Osteoblast (primary cell): ENCODE measurements around the gene TFRC. TPM values are rescaled to one million over a fixed set of nuclear protein-coding genes. Genes with fewer than 3 reads are reported as not detected.

Experiments used
- DNase-seq: peaks from one replicate; pipeline ENCODE4 v3.0.0; 2011; ENCODE audit warnings: low spot score, mixed read lengths; ENCODE audit not compliant: insufficient read length; ENCODE audit errors: missing footprints
- H2AFZ ChIP-seq: 2 replicates; pipeline ENCODE4 v1.6.0; 2011; ENCODE audit warnings: mild to moderate bottlenecking, low read length
- H3K27ac ChIP-seq: 2 replicates; pipeline ENCODE4 v1.5.1; 2011; ENCODE audit warnings: mild to moderate bottlenecking, low read depth, low read length, moderate library complexity
- H3K27me3 ChIP-seq: 2 replicates; pipeline ENCODE4 v1.6.0; 2012; ENCODE audit warnings: mild to moderate bottlenecking, control low read depth, inconsistent platforms, low read length, moderate library complexity; ENCODE audit not compliant: insufficient read depth
- H3K36me3 ChIP-seq: 2 replicates; pipeline ENCODE4 v1.5.1; 2011; ENCODE audit warnings: mild to moderate bottlenecking, low read length, control low read depth, moderate library complexity; ENCODE audit not compliant: insufficient read depth
- H3K4me1 ChIP-seq: 2 replicates; pipeline ENCODE4 v1.5.1; 2011; ENCODE audit warnings: mild to moderate bottlenecking, low read length, control low read depth, moderate library complexity; ENCODE audit not compliant: insufficient read depth
- H3K4me2 ChIP-seq: 2 replicates; pipeline ENCODE4 v1.6.0; 2011; ENCODE audit warnings: mild to moderate bottlenecking, low read length; ENCODE audit not compliant: insufficient read depth
- H3K4me3 ChIP-seq: fragments of 200-600 bp; sonication (generic); 3 replicates; pipeline ENCODE4 v1.5.1; 2012; ENCODE audit warnings: mild to moderate bottlenecking, low read length, inconsistent platforms; ENCODE audit not compliant: insufficient read depth
- H3K79me2 ChIP-seq: 2 replicates; pipeline ENCODE4 v1.6.0; 2012; ENCODE audit warnings: mild to moderate bottlenecking, low read length, control low read depth, inconsistent platforms; ENCODE audit not compliant: insufficient read depth
- H3K9me3 ChIP-seq: 2 replicates; pipeline ENCODE4 v1.5.1; 2011; ENCODE audit warnings: low read depth, low read length, control low read depth
- H4K20me1 ChIP-seq: 2 replicates; pipeline ENCODE4 v1.6.0; 2012; ENCODE audit warnings: mild to moderate bottlenecking, low read length, control low read depth; ENCODE audit not compliant: insufficient read depth
- CTCF ChIP-seq: IDR thresholded peaks from 2 replicates; pipeline ENCODE4 v1.5.1; 2011; ENCODE audit warnings: mild to moderate bottlenecking, low read depth, low read length, moderate library complexity; ENCODE audit errors: extremely low read depth
- small RNA-seq: library from RNA; depleted of rRNA; stranded (forward); fragments of <200 nt; gene quantifications from one replicate; pipeline ENCODE3, GENCODE V24; 2012
- total RNA-seq: library from RNA; depleted of rRNA; stranded (reverse); fragments of >200 nt; gene quantifications from 2 replicates; pipeline ENCODE4 v1.2.3, GENCODE V29; 2012

Gene TFRC
- total RNA-seq, 1 donor: 139 TPM

DNA sequence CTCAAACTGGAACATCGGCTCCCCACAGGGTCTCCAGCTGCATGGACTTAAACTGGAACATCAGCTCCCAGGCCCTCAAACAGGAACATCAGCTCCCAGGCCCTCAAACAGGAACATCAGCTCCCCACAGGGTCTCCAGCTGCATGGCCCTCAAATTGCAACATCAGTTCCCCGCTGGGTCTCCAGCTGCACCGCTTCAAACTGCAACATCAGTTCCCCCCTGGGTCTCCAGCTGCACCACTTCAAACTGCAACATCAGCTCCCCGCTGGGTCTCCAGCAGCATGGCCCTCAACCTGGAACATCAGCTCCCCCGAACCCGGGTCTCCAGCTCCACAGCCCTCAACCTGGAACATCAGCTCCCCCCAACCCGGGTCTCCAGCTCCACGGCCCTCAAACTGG is 82.0 kb downstream of the TFRC start:
- Histone ChIP-seq H4K20me1 (no peaks in the 10 kb centered on the region), H3K79me2 (no peaks in the 10 kb centered on the region), H3K9me3 (no peaks in the 10 kb centered on the region), H3K4me2 (no peak overlapping the region), H3K4me3 (no peak overlapping the region), H3K27ac (no peak overlapping the region), H2AFZ (no peak overlapping the region), H3K4me1 (no peaks in the 10 kb centered on the region), H3K27me3 (peaks cover 10% of the 10 kb centered on the region), H3K36me3 (no peaks in the 10 kb centered on the region)
- TF ChIP-seq CTCF: no peak
- no peak for DNase-seq

Small RNA genes within 50 kb of the gene (small RNA-seq; reads per million reads assigned to genes)
- not detected for gene RNU7-18P

Other genes with a start within 250 kb of the TFRC start
- 10.6 and 11.6 TPM in 2 replicates for gene TNK2, start 173.5 kb downstream of the TFRC start, total RNA-seq
- gene ZDHHC19, start 129.3 kb upstream of the TFRC start, total RNA-seq: not detected in 2 replicates
- not detected in 2 replicates for gene SLC51A, start 134.4 kb upstream of the TFRC start, total RNA-seq
- 84.6 and 86.1 TPM in 2 replicates for gene PCYT1A, start 205.6 kb upstream of the TFRC start, total RNA-seq
- 10.5 and 10.9 TPM in 2 replicates for gene DYNLT2B, start 236.2 kb upstream of the TFRC start, total RNA-seq